GM21717 (cell line): ENCODE data around the gene ZNRF1.
A peak's percentile ranks its signal among the peaks of the same experiment; 100 is the strongest.
"Not testable (repeated sequence)": the region's sequence is repeated elsewhere in the genome, so short reads cannot be mapped to it uniquely, and the experiment has no call there.

Experiments used
- ATAC-seq: cut with Tn5 transposase; IDR thresholded peaks from one replicate; pipeline ENCODE4 v1.9.1; 2021; ENCODE audit warnings: mild to moderate bottlenecking, moderate library complexity; ENCODE audit not compliant: unreplicated experiment

The ZNRF1 gene

GRCh38 chr16:75000481-75001081, 1.8 kb downstream of the ZNRF1 start:
- ATAC-seq: no peak

- no peak for ATAC-seq
These were observed 3.6 kb downstream of the ZNRF1 start for GRCh38 chr16:75002474-75002873.

DNA sequence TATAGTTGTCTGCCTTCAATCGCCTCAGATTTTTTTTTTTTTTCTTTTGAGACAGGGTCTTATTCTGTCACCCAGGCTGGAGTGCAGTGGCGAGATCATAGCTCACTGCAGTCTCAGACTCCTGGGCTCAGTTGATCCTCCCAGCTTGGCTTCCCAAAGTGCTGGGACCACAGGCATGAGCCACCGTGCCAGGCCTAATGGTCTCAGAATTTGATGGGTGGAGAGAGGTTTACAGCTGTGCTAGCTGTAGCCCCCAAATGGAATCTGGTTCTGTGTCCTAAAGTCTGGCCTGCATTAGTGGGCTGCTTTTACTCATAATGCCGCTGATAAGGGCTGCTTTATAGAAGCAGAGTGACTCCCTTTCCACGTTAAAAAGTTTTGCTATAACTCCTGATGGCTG, 5.1 kb downstream of the ZNRF1 start:
- no peak for ATAC-seq

GRCh38 chr16:75004460-75004859, 5.6 kb downstream of the ZNRF1 start:
- ATAC-seq: no peak

DNA sequence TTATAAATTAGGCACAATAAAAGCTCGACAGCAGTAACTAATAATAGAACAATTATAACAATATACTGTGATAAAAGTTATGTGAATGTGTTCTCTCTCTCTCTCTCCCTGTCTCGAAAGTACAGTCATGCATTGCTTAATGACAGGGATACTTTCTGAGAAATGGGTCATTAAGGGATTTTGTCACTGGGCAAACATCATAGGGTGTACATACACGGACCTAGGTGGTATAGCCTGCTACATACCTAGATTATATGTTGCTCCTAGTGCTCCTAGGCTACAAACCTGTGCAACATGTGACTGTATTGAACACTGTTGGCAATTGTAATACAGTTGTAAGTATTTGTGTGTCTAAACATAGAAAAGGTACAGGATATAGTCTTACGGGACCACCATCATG, 6.9 kb downstream of the ZNRF1 start:
- no peak for ATAC-seq

DNA sequence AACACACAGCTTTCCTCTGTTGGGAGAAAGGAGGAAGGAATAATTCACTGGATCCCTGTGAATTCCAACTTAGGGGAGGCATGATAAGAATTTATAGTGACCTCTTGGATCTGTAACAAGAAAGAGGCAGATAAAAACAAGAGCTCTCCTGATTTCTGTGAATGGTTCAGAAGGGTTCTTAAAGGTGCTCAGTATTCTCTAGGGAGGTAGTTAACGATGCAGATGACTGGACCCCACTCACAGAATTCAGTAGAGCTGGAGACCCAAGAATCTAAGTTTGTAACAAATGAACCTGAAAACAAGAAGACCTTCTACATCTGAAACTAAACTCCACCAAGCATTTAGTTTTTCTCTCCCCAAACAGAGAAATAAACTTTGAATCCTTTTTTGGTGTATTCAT, 8.6 kb downstream of the ZNRF1 start:
- ATAC-seq: no peak

- no peak for ATAC-seq
These were observed 11.6 kb downstream of the ZNRF1 start for GRCh38 chr16:75010427-75010826.

- ATAC-seq: peak; percentile 68
These were observed 12.9 kb downstream of the ZNRF1 start for GRCh38 chr16:75011634-75012307.

DNA sequence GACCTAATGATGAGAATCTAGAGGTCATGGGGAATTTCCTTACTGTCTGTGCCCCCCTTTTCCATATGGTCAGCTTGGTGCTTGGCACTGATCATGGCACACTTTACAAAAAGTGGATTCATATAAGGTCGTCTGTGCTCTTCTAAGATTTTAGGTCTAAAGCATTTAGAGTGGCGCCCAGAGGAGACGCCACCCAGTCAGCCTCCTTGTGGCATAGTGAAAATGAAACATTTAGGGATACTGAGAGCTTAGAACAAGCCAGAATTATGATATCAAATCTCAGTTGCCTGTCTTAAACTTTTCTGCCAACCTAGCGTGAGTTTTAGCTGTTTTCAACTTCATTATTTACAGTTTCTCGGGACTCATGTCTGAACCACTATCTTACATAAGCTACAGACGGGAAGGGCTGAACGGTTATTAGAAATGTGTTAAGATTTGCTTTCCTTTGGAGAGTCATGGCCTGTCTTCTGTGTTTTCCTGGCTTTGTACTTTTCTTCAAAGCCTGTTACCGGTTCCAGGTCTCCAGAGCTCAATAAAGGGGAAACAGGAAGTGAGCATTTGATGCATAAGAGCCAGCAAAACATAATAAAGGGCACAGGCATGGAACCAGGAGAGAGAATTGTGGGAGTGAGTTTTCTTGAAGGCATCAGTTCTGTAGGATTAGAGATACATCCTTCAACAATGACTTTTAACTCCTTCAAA, 13.7 kb downstream of the ZNRF1 start:
- ATAC-seq: peak; percentile 35

GRCh38 chr16:75013123-75013522, 14.3 kb downstream of the ZNRF1 start:
- ATAC-seq: not testable (repeated sequence)

GRCh38 chr16:75014318-75014717, 15.5 kb downstream of the ZNRF1 start:
- no peak for ATAC-seq

- not testable (repeated sequence) for ATAC-seq
These were observed 17.7 kb downstream of the ZNRF1 start for GRCh38 chr16:75016451-75017081.

DNA sequence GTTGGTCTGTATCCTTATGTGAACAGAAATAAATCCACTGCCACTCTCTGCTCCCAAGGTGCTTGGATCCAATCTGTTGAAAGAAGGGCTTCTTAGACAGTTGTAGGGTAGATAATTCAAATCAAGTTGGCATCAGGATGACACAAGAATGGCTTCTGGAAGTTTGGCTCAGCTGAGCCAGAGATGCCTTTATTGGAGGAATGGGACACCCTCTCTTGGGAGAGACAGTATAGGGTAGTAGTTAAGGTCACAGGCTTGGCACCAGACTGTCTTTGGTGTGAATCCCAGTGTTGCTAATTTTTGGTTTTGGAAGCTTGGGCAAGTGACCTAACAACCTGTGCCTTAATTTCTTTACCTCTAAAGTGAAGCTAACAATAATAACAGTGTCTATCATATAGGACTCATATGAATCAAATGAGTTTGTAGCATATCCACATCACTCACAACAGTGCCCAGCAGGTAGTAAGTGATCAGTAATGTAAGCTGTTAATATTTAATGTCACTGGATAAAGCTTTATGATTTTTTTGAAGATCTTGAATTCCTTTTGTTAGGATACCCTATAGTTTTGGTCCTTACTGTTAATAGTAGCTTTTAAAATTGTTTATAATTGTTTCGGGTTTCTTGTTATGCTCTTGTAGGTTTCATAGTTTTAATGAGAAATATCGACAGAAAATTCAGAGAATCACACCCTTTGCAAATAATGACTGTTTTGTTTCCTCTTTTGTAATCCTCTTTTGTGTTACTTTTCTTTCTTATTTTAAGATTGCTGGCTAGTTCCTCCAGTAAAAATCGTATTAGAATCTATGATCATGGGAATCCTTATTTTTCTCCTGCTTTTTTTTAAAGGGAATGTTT, 19.1 kb downstream of the ZNRF1 start:
- ATAC-seq: no peak

- no peak for ATAC-seq
These were observed 20.2 kb downstream of the ZNRF1 start for GRCh38 chr16:75019007-75019406.

GRCh38 chr16:75019586-75019985, 20.8 kb downstream of the ZNRF1 start:
- ATAC-seq: no peak

- no peak for ATAC-seq
These were observed 22.6 kb downstream of the ZNRF1 start for GRCh38 chr16:75021410-75021809.

DNA sequence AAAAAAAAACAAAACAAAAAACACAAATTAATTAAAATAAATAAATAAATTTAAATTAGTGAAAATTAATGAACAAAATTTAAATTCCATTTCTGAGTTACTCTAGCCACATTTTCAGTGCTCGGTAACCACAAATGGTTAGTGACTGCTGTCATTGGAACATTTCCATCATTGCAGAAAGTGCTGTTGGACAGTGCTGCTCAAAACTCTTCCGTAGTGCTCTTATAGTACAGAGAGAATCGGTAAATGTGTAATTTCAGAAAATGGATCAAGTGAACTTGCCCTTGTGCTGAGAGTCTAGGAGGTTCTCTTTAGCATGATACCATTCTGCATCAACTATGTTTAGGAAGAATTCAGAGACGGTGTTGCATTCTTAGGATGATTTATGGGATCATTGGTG, 23.7 kb downstream of the ZNRF1 start:
- ATAC-seq: no peak

DNA sequence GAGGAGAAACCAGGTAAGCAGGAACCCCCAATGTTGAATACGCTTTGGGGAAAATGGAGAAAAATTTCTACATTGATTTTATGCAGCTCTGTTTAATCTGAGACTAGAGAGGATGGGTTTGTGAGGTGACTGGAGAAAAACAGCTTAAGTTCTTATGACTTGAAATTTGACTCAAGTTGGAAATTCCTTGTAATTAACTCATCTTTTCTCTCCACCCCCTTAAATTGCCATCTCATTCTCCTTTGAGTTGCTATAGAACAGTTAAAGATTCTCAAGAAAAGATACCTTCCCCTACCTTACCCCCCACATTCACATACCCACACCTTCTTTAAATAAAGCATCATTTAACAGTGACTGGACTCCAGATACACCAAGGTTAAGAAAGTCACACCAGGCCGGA, 24.2 kb downstream of the ZNRF1 start:
- ATAC-seq: no peak

GRCh38 chr16:75024182-75024581, 25.4 kb downstream of the ZNRF1 start:
- no peak for ATAC-seq

GRCh38 chr16:75024594-75024993, 25.8 kb downstream of the ZNRF1 start:
- ATAC-seq: no peak

DNA sequence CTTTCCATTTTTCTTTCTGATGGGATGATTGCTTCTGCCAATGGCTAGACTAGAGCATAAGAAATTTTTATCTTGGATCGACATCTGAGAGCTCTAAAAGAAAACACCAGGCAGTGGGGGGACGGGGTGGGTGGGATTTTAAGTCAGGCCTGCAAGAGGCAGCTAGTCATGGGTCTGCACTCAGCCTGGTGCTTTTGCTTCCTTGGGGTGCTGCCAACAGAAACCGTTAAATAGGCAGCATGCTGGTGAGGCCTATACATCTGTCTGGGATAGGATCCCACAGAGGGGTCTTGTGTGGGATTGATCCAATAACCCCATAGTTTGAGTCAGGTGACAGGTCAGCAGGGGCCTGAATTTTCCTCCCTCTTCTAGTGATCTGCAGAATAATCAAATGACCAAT, 26.9 kb downstream of the ZNRF1 start:
- no peak for ATAC-seq
